MG63 (cell line): ENCODE data around the gene NIPAL4. TPM values are rescaled to one million over a fixed set of nuclear protein-coding genes. Genes with fewer than 3 reads are reported as not detected.
"Not testable (repeated sequence)": the region's sequence is repeated elsewhere in the genome, so short reads cannot be mapped to it uniquely, and the experiment has no call there.

Source experiments
- DNase-seq: peaks from one replicate; pipeline ENCODE4 v3.0.0-alpha.2; 2020
- H3K27me3 ChIP-seq: fragments of 250-450 bp; sonication (Bioruptor Pico); 2 replicates; pipeline ENCODE4 v1.5.1; 2020; ENCODE audit warnings: mild to moderate bottlenecking, moderate library complexity
- H3K36me3 ChIP-seq: fragments of 250-450 bp; sonication (Bioruptor Pico); 2 replicates; pipeline ENCODE4 v1.5.1; 2020; ENCODE audit warnings: mild to moderate bottlenecking, moderate library complexity
- H3K4me3 ChIP-seq: fragments of 250-450 bp; sonication (Bioruptor Pico); 2 replicates; pipeline ENCODE4 v1.5.1; 2020; ENCODE audit warnings: mild to moderate bottlenecking, moderate library complexity
- H3K9me3 ChIP-seq: fragments of 250-450 bp; sonication (Bioruptor Pico); 2 replicates; pipeline ENCODE4 v1.5.1; 2020; ENCODE audit warnings: mild to moderate bottlenecking, moderate library complexity
- total RNA-seq: library from RNA; depleted of rRNA; stranded (reverse); fragments of >200 nt; shearing (Covaris generic); gene quantifications from 2 replicates; pipeline ENCODE4 v1.2.3, GENCODE V29; 2014; ENCODE audit warnings: low replicate concordance; rRNA removed

Gene NIPAL4
- total RNA-seq = not detected in 2 replicates

DNA sequence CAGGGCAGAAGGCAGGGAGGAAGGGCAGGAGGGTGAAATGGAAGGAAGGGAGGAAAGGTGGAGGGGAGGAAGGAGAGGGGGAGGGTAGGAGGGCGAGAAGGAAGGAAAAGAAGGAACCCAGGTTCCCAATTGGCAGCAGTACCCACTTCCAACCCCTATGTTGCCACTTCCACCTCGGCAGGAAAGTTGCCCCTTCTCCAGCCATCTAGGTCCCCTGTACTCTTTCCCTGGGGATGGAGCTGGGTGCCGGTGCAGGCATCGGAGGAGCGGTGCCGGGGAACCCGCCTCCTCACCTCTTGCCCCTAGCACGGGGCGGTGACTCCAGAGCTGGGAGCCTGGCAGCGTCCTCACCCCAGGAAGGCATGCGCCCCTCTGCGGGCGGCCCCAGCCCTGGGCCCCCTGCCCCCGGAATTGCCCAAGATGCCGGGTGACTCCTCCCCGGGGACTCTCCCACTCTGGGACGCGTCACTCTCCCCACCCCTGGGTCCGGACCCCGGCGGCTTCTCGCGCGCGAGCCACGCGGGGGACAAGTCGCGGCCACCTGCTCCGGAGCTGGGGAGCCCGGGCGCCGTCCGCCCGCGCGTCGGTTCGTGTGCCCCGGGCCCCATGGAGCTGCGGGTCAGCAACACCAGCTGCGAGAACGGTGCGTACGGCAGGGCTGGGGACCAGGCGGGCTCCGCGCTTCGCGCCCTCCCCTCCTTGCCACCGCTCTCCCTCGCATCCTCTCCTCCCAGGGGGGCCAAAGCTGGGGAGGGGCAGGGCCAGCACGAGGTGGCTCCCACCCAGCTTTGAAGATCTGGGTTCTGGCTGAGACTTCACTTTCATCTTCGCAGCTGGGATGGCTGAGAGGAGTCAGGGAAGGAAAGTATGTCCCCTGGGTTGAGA, at the start of gene NIPAL4:
NIPAL4 (plus strand) TSS at position 499 of the 885 bp plus-strand sequence; CDS start at position 607, 108 bp downstream.
- DNase-seq = no peak
- no peaks in the 10 kb centered on the region for H3K9me3 ChIP-seq
- H3K36me3 ChIP-seq = no peaks in the 10 kb centered on the region
- H3K4me3 ChIP-seq = peak within 1 kb of the TSS; percentile 36
- peaks cover 6% of the 10 kb centered on the region for H3K27me3 ChIP-seq

DNA sequence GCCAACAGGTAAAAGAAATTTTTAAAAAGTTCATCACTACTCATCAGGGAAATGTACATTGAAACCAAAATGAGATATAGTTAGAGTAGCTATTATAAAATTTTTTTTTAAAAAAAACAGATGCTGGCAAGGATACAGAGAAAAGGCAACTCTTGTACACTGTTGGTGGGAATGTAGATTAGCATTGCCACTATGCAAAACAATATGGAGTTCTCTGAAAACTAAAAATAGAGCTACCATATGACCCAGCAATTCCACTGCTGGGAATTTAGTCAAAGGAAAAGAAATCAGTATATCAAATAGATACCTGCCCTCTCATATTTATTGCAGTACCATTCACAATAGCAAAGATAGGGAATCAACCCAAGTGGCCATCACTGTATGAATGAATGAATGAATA, 44.2 kb upstream of the NIPAL4 start:
- H3K9me3 ChIP-seq = peaks cover 15% of the 10 kb centered on the region
- H3K36me3 ChIP-seq = no peaks in the 10 kb centered on the region
- DNase-seq = no peak
- H3K4me3 ChIP-seq = no peak overlapping the region
- peaks cover 5% of the 10 kb centered on the region; the same call in 1 of the 2 replicates for H3K27me3 ChIP-seq

- not testable (repeated sequence) for H3K4me3 ChIP-seq, H3K27me3 ChIP-seq, H3K36me3 ChIP-seq, H3K9me3 ChIP-seq, DNase-seq
Observed at GRCh38 chr5:157419521-157419920, 40.5 kb upstream of the NIPAL4 start.

GRCh38 chr5:157429920-157430319, 30.1 kb upstream of the NIPAL4 start:
- H3K36me3 ChIP-seq, H3K27me3 ChIP-seq, H3K4me3 ChIP-seq, DNase-seq: not testable (repeated sequence)
- peaks cover 14% of the 10 kb centered on the region for H3K9me3 ChIP-seq

GRCh38 chr5:157431544-157432200, 28.3 kb upstream of the NIPAL4 start:
- Histone ChIP-seq H3K27me3 (no peaks in the 10 kb centered on the region), H3K36me3 (no peaks in the 10 kb centered on the region), H3K9me3 (peaks cover 8% of the 10 kb centered on the region), H3K4me3 (no peak overlapping the region)
- DNase-seq = peak; percentile 27

GRCh38 chr5:157434096-157434495, 25.9 kb upstream of the NIPAL4 start:
- Histone ChIP-seq H3K4me3 (no peak overlapping the region), H3K9me3 (peaks cover 9% of the 10 kb centered on the region; the same call in 1 of the 2 replicates), H3K27me3 (no peaks in the 10 kb centered on the region), H3K36me3 (no peaks in the 10 kb centered on the region)
- DNase-seq = no peak

DNA sequence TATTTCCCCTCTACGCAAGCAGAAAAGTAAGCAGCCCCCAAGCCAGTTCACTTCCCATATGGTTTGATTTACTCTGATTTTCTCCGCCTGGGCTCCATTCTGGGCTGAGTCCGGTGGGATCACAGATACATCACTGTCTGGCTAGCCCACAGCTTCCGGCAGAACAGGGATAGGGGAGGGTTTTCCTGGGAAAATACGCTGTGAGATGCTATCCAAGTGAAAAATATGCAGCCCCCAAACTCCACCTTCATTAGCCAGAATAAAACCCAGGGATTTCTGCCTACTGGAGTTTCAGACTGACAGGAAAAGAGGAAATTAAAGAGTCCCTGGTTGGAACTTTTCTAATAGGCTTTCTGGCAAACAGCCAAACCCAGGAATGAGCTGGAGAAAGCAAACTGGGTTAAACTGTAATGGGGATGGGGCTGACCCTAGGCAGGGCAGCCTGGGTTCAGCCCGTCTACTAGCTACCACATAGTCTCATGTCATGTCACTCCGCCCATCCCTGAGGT, 16.9 kb upstream of the NIPAL4 start:
- H3K27me3 ChIP-seq = no peaks in the 10 kb centered on the region
- no peak overlapping the region for H3K4me3 ChIP-seq
- DNase-seq = no peak
- H3K9me3 ChIP-seq = 0 out of 2 replicates have a peak, but pooled peaks cover 4% of the 10 kb centered on the region
- H3K36me3 ChIP-seq = no peaks in the 10 kb centered on the region

- Histone ChIP-seq H3K36me3 (no peaks in the 10 kb centered on the region), H3K4me3 (no peak overlapping the region), H3K9me3 (no peaks in the 10 kb centered on the region), H3K27me3 (no peaks in the 10 kb centered on the region)
- DNase-seq = no peak
Observed at GRCh38 chr5:157444224-157444623, 15.8 kb upstream of the NIPAL4 start.

GRCh38 chr5:157445745-157446411, 14.1 kb upstream of the NIPAL4 start:
- DNase-seq = no peak
- no peaks in the 10 kb centered on the region for H3K36me3 ChIP-seq
- H3K9me3 ChIP-seq = no peaks in the 10 kb centered on the region
- H3K4me3 ChIP-seq = no peak overlapping the region
- no peaks in the 10 kb centered on the region for H3K27me3 ChIP-seq

DNA sequence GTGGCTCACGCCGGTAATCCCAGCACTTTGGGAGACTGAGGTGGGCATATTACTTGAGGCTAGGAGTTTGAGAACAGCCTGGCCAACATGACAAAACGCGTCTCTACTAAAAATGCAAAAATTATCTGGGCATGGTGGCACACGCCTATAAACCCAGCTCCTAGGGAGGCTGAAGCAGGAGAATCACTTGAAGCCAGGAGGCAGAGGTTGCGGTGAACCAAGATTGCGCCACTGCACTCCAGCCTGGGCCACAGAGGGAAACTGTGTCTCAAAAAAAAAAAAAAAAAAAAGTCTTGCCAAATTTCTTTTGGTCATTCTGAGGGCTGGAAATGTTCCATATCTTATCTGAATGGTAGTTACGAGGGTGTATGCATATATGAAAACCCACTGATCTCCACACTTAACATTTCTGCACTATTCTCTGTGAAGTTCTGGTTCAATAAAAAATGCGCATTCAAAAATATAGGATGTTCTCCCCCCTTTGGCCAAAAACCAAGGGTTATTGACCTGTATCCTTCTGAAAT, 13.5 kb upstream of the NIPAL4 start:
- H3K4me3 ChIP-seq = no peak overlapping the region
- no peak for DNase-seq
- H3K36me3 ChIP-seq = no peaks in the 10 kb centered on the region
- H3K27me3 ChIP-seq = no peaks in the 10 kb centered on the region
- no peaks in the 10 kb centered on the region for H3K9me3 ChIP-seq

GRCh38 chr5:157447201-157447637, 12.8 kb upstream of the NIPAL4 start:
- no peak for DNase-seq
- no peak overlapping the region for H3K4me3 ChIP-seq
- H3K27me3 ChIP-seq = no peaks in the 10 kb centered on the region
- H3K9me3 ChIP-seq = no peaks in the 10 kb centered on the region
- H3K36me3 ChIP-seq = no peaks in the 10 kb centered on the region

GRCh38 chr5:157449011-157449723, 10.8 kb upstream of the NIPAL4 start:
- Histone ChIP-seq H3K4me3 (no peak overlapping the region), H3K9me3 (no peaks in the 10 kb centered on the region), H3K27me3 (no peaks in the 10 kb centered on the region), H3K36me3 (no peaks in the 10 kb centered on the region)
- DNase-seq = no peak

GRCh38 chr5:157450024-157450423, 10.0 kb upstream of the NIPAL4 start:
- no peak for DNase-seq
- Histone ChIP-seq H3K4me3 (no peak overlapping the region), H3K27me3 (no peaks in the 10 kb centered on the region), H3K9me3 (no peaks in the 10 kb centered on the region), H3K36me3 (no peaks in the 10 kb centered on the region)

DNA sequence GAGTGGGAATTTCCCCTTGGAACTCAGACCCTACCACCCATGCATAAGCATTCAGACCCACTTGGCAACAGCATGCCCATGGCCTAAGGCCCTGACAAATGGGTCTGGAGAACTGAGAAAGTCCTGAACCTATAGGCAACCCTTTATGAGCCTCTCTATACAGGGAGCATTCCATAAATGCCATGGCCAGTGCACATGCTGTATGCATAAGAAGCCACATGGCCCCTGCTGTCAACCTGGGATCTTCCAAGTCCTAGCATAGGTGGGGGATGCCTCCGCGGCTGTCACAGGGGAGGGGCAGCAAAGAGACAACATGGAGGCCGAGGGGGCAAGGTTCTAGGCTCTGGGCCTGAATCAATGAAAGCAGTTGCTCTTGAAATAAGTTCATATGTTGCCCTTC, 8.2 kb upstream of the NIPAL4 start:
- Histone ChIP-seq H3K36me3 (no peaks in the 10 kb centered on the region), H3K9me3 (no peaks in the 10 kb centered on the region), H3K27me3 (no peaks in the 10 kb centered on the region), H3K4me3 (no peak overlapping the region)
- no peak for DNase-seq

DNA sequence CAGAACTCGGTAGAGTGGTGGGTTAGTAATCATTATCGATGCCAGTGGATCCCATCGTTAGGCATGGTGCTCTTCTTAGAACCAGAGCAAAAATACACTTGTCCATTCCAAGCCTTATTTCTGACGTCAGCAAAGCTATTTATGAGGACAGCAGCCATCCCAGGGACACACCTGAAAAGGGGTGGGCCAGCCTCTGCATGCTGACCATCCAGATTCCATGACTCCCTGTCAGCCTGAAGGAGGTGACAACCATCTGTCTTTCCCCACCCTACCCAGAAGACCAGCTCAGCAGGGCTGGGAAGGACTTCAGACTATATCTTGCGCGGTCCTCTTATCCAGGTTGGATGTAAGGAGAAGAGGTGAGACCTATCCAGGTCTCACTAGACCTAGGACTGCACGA, 5.7 kb upstream of the NIPAL4 start:
- Histone ChIP-seq H3K27me3 (no peaks in the 10 kb centered on the region), H3K9me3 (no peaks in the 10 kb centered on the region), H3K36me3 (no peaks in the 10 kb centered on the region), H3K4me3 (no peak overlapping the region)
- no peak for DNase-seq

DNA sequence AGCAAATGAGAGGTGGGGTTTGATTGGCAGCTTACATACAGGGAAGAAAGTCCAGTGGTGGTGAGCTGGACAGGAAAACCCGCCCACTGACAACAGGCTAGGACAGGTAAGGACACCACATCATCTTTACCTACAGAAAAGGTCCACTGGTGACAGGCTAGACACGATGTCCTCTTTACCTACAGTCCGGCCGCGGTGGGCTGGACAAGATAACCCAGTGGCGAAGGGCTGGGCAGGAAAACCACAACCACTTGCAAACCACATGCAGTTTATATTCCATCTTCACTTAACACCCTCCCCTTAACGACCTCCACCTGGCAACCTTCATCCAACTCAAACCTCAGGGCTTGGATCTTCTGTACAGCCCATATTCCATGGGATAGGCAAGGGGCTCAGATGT, 5.0 kb upstream of the NIPAL4 start:
- H3K27me3 ChIP-seq = no peaks in the 10 kb centered on the region; the same call in 1 of the 2 replicates
- no peak overlapping the region for H3K4me3 ChIP-seq
- H3K36me3 ChIP-seq = no peaks in the 10 kb centered on the region
- no peak for DNase-seq
- no peaks in the 10 kb centered on the region for H3K9me3 ChIP-seq
